ENCODE data around the gene MBNL3. TPM values are rescaled to one million over a fixed set of nuclear protein-coding genes. Genes with fewer than 3 reads are reported as not detected.

MBNL3 gene
- total RNA-seq, 1 donor = 10.2 TPM

DNA sequence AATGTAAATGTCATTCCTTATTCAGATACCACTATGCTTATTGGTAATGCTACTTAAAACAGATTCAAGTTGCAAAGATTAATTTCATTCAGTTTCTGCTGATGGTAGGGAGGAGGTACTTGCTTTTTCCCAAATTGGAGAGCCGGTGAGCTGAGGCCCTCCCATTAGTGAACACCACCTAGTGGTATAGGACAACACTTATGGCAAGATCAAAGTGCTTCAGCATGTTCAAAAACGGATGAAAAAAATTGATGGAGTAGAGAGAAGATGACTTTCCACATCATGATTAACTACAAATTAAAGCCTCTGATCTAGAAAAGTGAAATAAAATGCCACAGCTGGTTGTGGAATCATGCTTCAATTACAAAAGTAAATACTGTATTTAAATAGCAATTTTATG is 112.9 kb downstream of the MBNL3 start:
- no peak for DNase-seq (ENCODE audit: low read depth)
- TF ChIP-seq, protein P1, sequence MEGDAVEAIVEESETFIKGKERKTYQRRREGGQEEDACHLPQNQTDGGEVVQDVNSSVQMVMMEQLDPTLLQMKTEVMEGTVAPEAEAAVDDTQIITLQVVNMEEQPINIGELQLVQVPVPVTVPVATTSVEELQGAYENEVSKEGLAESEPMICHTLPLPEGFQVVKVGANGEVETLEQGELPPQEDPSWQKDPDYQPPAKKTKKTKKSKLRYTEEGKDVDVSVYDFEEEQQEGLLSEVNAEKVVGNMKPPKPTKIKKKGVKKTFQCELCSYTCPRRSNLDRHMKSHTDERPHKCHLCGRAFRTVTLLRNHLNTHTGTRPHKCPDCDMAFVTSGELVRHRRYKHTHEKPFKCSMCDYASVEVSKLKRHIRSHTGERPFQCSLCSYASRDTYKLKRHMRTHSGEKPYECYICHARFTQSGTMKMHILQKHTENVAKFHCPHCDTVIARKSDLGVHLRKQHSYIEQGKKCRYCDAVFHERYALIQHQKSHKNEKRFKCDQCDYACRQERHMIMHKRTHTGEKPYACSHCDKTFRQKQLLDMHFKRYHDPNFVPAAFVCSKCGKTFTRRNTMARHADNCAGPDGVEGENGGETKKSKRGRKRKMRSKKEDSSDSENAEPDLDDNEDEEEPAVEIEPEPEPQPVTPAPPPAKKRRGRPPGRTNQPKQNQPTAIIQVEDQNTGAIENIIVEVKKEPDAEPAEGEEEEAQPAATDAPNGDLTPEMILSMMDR (IDR thresholded peaks at IDR 0.05; ENCODE audit: insufficient read depth, low read length) = peak; percentile 38
- no peak overlapping the region for H3K4me3 ChIP-seq (ENCODE audit: low read depth, low read length)

DNA sequence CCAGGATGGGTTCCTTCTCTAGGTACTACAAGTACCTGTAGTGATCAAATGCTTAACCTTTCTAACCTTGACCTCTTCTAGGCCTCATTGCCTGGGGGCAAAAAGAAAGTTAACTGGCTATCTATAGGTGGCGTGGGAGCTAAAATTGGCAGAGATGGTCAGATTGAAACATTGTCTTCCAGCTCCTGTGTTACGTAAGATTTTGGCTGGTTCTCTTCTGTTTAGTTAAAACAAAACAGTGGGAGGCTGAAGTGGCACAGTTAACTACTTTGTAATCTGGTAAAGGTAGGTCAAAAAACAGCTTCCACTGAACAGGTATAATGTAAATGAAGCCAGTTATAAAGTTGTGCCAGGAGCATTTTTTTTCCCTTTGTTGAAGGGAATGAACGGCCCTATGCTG is 115.2 kb downstream of the MBNL3 start:
- peak; percentile 11 for DNase-seq (ENCODE audit: low read depth)
- H3K4me3 ChIP-seq (ENCODE audit: low read depth, low read length) = no peak overlapping the region
- TF ChIP-seq, protein P1 (IDR thresholded peaks at IDR 0.05; ENCODE audit: insufficient read depth, low read length) = no peak

DNA sequence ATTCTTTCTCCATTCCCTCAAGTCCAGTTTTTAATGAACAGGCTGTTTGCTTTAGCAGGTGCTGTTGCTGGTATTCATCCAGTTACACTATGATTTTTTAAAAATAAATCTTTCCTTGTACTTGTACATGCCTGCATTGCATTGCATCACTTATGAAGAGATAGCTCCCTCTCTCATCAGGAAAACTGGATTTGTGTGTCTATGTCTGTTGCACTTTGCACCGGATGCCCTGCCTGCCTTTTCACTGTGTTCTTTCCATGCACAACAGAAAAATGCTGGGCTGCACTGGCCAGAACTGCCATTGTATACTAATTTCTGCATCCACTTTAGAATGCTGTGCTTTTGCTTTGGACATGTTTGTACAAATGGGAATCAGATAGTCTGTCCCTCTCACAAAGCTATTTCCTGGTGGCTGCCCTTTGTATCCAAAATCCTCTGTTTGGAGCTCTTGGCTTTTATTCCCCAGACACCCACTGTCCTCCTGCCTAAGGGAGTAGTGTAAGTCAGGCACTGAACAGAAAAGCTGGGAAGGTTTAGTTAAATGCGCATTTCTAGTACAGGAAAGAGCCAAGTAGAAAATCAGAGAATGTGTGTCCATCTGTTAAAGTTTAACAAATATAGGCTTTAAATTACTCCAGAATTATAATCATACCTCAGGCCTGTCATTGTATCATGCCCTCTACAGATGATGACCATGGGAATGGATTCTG is 119.1 kb downstream of the MBNL3 start:
- no peak overlapping the region for H3K4me3 ChIP-seq (ENCODE audit: low read depth, low read length)
- no peak for DNase-seq (ENCODE audit: low read depth)
- TF ChIP-seq, protein P1 (IDR thresholded peaks at IDR 0.05; ENCODE audit: insufficient read depth, low read length) = no peak

DNA sequence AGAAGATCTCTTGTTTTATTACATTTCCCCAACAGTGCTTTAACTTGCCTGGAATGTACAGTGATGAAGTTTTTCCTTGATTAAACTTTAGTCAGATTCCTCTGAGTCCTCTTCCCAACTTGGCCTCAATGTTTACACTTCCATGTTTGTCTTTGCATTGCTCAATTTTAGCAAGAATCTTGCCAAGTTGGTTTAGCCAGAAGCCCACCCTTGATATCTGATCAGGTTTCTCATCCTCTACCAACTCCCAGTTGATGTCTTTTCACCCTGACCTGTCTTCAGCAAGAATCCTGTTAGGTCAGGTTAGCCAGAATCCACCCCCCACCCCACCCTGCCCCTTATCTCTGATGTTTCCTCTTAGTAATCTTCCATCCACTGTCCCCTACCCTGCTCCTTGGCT is 120.9 kb downstream of the MBNL3 start:
- TF ChIP-seq, protein P1 (IDR thresholded peaks at IDR 0.05; ENCODE audit: insufficient read depth, low read length) = no peak
- no peak for DNase-seq (ENCODE audit: low read depth)
- H3K4me3 ChIP-seq (ENCODE audit: low read depth, low read length) = no peak overlapping the region

DNA sequence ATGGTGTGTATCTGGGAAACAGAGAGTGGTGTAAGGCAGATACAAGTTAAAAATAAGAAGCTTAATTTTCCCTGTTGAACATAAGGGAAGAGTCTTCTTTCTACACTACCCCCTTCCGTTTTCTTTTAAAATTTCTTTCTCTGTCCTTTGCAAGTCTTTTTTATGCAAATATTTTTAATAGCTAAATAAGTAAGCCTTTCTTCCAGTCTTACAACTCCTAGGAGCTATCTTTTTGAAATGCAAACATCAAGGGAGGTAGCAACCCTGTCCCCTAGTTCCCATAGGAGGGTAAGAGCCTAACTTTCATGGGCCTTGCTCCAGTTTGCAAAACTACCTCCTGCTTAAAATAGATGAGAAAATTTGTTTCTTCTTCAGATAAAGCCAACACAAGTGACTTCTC is 121.5 kb downstream of the MBNL3 start:
- no peak for DNase-seq (ENCODE audit: low read depth)
- TF ChIP-seq, protein P1 (IDR thresholded peaks at IDR 0.05; ENCODE audit: insufficient read depth, low read length) = no peak
- no peak overlapping the region for H3K4me3 ChIP-seq (ENCODE audit: low read depth, low read length)

DNA sequence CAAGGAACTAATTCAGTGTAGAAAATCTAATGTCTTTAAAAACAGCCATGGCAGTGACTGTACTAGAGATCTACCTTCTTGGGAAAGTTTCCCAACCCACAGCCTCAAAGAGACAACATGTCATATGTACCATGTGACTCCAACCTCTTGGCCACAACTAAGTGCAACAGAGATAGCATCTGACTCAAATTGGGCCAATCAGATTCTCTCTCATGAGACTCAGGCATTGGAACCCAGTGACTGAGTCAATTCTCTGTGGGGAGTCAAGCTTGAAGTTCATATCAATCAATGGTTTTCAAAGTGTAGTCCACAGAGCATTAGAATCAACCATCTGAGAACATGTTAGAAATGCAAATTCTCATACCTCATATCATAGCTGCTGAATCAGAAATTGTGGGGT is 123.3 kb downstream of the MBNL3 start:
- TF ChIP-seq, protein P1 (IDR thresholded peaks at IDR 0.05; ENCODE audit: insufficient read depth, low read length) = no peak
- no peak for DNase-seq (ENCODE audit: low read depth)
- no peak overlapping the region for H3K4me3 ChIP-seq (ENCODE audit: low read depth, low read length)

DNA sequence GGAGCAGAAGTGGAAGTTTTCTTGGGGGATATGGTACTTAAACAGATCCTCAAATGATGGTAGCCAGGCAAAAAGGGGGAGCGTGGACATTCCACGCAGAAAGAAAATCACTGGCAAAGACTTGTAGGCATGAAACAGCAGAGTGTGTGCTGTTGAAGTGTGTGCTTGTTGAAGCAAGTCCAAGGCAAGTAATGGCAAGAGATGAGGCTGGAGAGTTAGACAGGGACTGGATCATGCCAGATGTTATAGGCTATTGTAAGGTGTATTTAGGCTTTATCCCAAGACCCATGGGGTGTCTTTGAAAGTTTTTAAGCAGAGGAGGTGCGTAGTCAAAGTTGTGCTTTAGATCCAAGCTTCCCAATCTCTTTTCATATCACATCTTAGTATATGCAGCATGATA is 124.5 kb downstream of the MBNL3 start:
- TF ChIP-seq, protein P1 (IDR thresholded peaks at IDR 0.05; ENCODE audit: insufficient read depth, low read length) = no peak

More for the DNA sequence above, 124.5 kb downstream of the MBNL3 start:
- no peak overlapping the region for H3K4me3 ChIP-seq (ENCODE audit: low read depth, low read length)
- DNase-seq (ENCODE audit: low read depth) = no peak

Measured in fibroblast of the aortic adventitia (primary cell).